ENCODE results near the gene CHRM4.

- TF ChIP-seq ZNF274 (IDR thresholded peaks at IDR 0.05; ENCODE audit: low read depth, low read length) (no peak), YY1 (IDR thresholded peaks at IDR 0.05; ENCODE audit: insufficient read depth, insufficient read length) (no peak)
Measured at GRCh38 chr11:46429717-46430116, 38.1 kb upstream of the CHRM4 start.

All from NT2/D1 (cell line).